PC-3 (cell line): ENCODE data around the gene SUCO.

Source experiments
- EZH2 ChIP-seq: fragments of 300-600 bp; sonication (generic); IDR thresholded peaks from one replicate; pipeline ENCODE4 v1.6.1; 2017; ENCODE audit warnings: antibody characterized with exemption, mild to moderate bottlenecking, low read length; ENCODE audit not compliant: unreplicated experiment
- EZH2phosphoT487 ChIP-seq: fragments of 300-600 bp; sonication (generic); IDR thresholded peaks from 2 replicates; pipeline ENCODE4 v1.6.1; 2018; ENCODE audit warnings: mild to moderate bottlenecking, antibody characterized with exemption, low read length, borderline replicate concordance
- TF ChIP-seq, protein P1 (sequence below): fragments of 300-600 bp; sonication (generic); conservative IDR thresholded peaks from 2 replicates; pipeline ENCODE4 v1.5.1; 2017; ENCODE audit warnings: antibody characterized with exemption, low read depth, mild to moderate bottlenecking, low read length

- TF ChIP-seq, protein P1, sequence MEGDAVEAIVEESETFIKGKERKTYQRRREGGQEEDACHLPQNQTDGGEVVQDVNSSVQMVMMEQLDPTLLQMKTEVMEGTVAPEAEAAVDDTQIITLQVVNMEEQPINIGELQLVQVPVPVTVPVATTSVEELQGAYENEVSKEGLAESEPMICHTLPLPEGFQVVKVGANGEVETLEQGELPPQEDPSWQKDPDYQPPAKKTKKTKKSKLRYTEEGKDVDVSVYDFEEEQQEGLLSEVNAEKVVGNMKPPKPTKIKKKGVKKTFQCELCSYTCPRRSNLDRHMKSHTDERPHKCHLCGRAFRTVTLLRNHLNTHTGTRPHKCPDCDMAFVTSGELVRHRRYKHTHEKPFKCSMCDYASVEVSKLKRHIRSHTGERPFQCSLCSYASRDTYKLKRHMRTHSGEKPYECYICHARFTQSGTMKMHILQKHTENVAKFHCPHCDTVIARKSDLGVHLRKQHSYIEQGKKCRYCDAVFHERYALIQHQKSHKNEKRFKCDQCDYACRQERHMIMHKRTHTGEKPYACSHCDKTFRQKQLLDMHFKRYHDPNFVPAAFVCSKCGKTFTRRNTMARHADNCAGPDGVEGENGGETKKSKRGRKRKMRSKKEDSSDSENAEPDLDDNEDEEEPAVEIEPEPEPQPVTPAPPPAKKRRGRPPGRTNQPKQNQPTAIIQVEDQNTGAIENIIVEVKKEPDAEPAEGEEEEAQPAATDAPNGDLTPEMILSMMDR = no peak
- no peak for TF ChIP-seq EZH2
- no peak for TF ChIP-seq EZH2phosphoT487
Measured at GRCh38 chr1:172641492-172641891, 108.5 kb downstream of the SUCO start.
